HepG2 (cell line): ENCODE results near the gene HOXA1.

Source experiments
- ATM ChIP-seq: fragments of 450-650 bp; IDR thresholded peaks from 2 replicates; pipeline ENCODE4 v1.7.1; 2017; ENCODE audit warnings: mild to moderate bottlenecking, borderline replicate concordance
- CENPX ChIP-seq: sonication (generic); formaldehyde crosslinking; IDR thresholded peaks from 2 replicates; pipeline ENCODE4 v1.9.0; 2021; ENCODE audit warnings: mild to moderate bottlenecking, missing genetic modification reagents, moderate library complexity
- ETV6 ChIP-seq: sonication (generic); formaldehyde crosslinking; conservative IDR thresholded peaks from 2 replicates; pipeline ENCODE4 v1.4.0; 2020; ENCODE audit warnings: missing genetic modification reagents
- FOXK1 ChIP-seq: sonication (generic); formaldehyde crosslinking; IDR thresholded peaks from 2 replicates; pipeline ENCODE4 v1.4.0; 2020; ENCODE audit warnings: low read depth, missing genetic modification reagents, borderline replicate concordance
- GATAD2A ChIP-seq: IDR thresholded peaks from 2 replicates; pipeline ENCODE4 v1.6.1; 2016
- NFE2L2 ChIP-seq: fragments of 150-350 bp; IDR thresholded peaks from 2 replicates; pipeline ENCODE4 v1.6.1; 2014; ENCODE audit warnings: low read length
- POGZ ChIP-seq: sonication (generic); formaldehyde crosslinking; IDR thresholded peaks from 2 replicates; pipeline ENCODE4 v1.4.0; 2020; ENCODE audit warnings: mild to moderate bottlenecking, missing genetic modification reagents
- POLR2AphosphoS5 ChIP-seq: IDR thresholded peaks from 2 replicates; pipeline ENCODE4 v1.6.1; 2012; ENCODE audit warnings: low read depth, low read length
- SMARCE1 ChIP-seq: fragments of 450-650 bp; IDR thresholded peaks from 2 replicates; pipeline ENCODE4 v1.6.1; 2017; ENCODE audit warnings: borderline replicate concordance
- ZNF10 ChIP-seq: sonication (generic); formaldehyde crosslinking; IDR thresholded peaks from 2 replicates; pipeline ENCODE4 v1.4.0; 2020; ENCODE audit warnings: mild to moderate bottlenecking, low read depth, missing genetic modification reagents, borderline replicate concordance
- ZNF124 ChIP-seq: sonication (generic); formaldehyde crosslinking; IDR thresholded peaks from 2 replicates; pipeline ENCODE4 v1.4.0; 2020; ENCODE audit warnings: missing genetic modification reagents
- ZNF367 ChIP-seq: sonication (generic); formaldehyde crosslinking; IDR thresholded peaks from 2 replicates; pipeline ENCODE4 v1.4.0; 2020; ENCODE audit warnings: missing genetic modification reagents, borderline replicate concordance
- ZNF749 ChIP-seq: sonication (generic); formaldehyde crosslinking; IDR thresholded peaks from 2 replicates; pipeline ENCODE4 v1.8.0; 2022; ENCODE audit warnings: mild to moderate bottlenecking, missing genetic modification reagents, moderate library complexity, borderline replicate concordance
- TF ChIP-seq, protein P1 (sequence below): sonication (generic); formaldehyde crosslinking; IDR thresholded peaks from 2 replicates; pipeline ENCODE4 v1.5.0; 2020; ENCODE audit warnings: mild to moderate bottlenecking, missing genetic modification reagents, moderate library complexity

DNA sequence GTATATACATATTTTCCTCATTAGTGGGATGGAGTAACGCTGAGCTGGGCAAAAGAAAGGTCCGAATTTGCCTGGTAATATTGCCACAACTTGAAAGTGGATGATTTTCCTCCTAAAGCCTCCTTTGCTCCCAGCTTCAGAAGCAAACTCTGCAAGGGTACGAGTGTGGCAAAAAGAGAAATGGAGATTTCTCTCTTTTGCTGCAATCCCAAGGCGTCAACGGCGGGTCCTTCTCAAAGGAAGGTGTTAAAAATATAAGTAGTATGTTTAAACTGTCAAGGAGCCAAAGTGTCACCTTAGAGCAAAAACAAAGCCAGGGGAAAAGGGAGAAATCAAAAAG lies 19.1 kb upstream of the HOXA1 start:
- TF ChIP-seq, protein P1, sequence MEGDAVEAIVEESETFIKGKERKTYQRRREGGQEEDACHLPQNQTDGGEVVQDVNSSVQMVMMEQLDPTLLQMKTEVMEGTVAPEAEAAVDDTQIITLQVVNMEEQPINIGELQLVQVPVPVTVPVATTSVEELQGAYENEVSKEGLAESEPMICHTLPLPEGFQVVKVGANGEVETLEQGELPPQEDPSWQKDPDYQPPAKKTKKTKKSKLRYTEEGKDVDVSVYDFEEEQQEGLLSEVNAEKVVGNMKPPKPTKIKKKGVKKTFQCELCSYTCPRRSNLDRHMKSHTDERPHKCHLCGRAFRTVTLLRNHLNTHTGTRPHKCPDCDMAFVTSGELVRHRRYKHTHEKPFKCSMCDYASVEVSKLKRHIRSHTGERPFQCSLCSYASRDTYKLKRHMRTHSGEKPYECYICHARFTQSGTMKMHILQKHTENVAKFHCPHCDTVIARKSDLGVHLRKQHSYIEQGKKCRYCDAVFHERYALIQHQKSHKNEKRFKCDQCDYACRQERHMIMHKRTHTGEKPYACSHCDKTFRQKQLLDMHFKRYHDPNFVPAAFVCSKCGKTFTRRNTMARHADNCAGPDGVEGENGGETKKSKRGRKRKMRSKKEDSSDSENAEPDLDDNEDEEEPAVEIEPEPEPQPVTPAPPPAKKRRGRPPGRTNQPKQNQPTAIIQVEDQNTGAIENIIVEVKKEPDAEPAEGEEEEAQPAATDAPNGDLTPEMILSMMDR (CRISPR knock-in tag), result no peak
- no peak for TF ChIP-seq FOXK1 (CRISPR knock-in tag)
- TF ChIP-seq ZNF124 (CRISPR knock-in tag), result no peak
- TF ChIP-seq GATAD2A (CRISPR knock-in tag), result no peak
- TF ChIP-seq SMARCE1, result no peak
- no peak for TF ChIP-seq ATM
- TF ChIP-seq CENPX (CRISPR knock-in tag), result no peak
- TF ChIP-seq ZNF749 (CRISPR knock-in tag), result no peak
- TF ChIP-seq NFE2L2, result no peak
- no peak for TF ChIP-seq ZNF367 (CRISPR knock-in tag)
- TF ChIP-seq POGZ (CRISPR knock-in tag), result no peak
- no peak for TF ChIP-seq ETV6 (CRISPR knock-in tag)
- TF ChIP-seq ZNF10 (CRISPR knock-in tag), result no peak
- TF ChIP-seq POLR2AphosphoS5, result no peak
